ENCODE results near the gene CDKN2D.

The CDKN2D gene

GRCh38 chr19:10518444-10519361 is 50.1 kb downstream of the CDKN2D start:
- H3K36me3 Mint-ChIP-seq (ENCODE audit: low read depth): no peaks in the 10 kb centered on the region
- H3K4me1 Mint-ChIP-seq: peaks cover 26% of the 10 kb centered on the region

GRCh38 chr19:10517760-10518443 is 50.9 kb downstream of the CDKN2D start:
- Mint-ChIP-seq H3K4me3 (peak overlapping the region; percentile 86 to 91 (median 86)), H3K9me3 (no peaks in the 10 kb centered on the region), H3K27me3 (ENCODE audit: low read depth) (peaks cover 30% of the 10 kb centered on the region), H3K27ac (peak overlapping the region; percentile 43 to 88 (median 64)), H3K4me1 (peaks cover 26% of the 10 kb centered on the region), H3K36me3 (ENCODE audit: low read depth) (peaks cover 3% of the 10 kb centered on the region)
- TF ChIP-seq, protein P1, sequence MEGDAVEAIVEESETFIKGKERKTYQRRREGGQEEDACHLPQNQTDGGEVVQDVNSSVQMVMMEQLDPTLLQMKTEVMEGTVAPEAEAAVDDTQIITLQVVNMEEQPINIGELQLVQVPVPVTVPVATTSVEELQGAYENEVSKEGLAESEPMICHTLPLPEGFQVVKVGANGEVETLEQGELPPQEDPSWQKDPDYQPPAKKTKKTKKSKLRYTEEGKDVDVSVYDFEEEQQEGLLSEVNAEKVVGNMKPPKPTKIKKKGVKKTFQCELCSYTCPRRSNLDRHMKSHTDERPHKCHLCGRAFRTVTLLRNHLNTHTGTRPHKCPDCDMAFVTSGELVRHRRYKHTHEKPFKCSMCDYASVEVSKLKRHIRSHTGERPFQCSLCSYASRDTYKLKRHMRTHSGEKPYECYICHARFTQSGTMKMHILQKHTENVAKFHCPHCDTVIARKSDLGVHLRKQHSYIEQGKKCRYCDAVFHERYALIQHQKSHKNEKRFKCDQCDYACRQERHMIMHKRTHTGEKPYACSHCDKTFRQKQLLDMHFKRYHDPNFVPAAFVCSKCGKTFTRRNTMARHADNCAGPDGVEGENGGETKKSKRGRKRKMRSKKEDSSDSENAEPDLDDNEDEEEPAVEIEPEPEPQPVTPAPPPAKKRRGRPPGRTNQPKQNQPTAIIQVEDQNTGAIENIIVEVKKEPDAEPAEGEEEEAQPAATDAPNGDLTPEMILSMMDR (IDR thresholded peaks at IDR 0.05; ENCODE audit: unreplicated experiment in 3 of 3): no peak

More at GRCh38 chr19:10518444-10519361, 50.1 kb downstream of the CDKN2D start:
- TF ChIP-seq, protein P1 (IDR thresholded peaks at IDR 0.05; ENCODE audit: unreplicated experiment in 3 of 3): no peak
- H3K27me3 Mint-ChIP-seq (ENCODE audit: low read depth): peaks cover 25% of the 10 kb centered on the region
- H3K9me3 Mint-ChIP-seq: no peaks in the 10 kb centered on the region
- H3K27ac Mint-ChIP-seq: peak overlapping the region; percentile 43 to 88 (median 64)
- peak overlapping the region; percentile 86 to 91 (median 86) for H3K4me3 Mint-ChIP-seq

- H3K27me3 Mint-ChIP-seq (ENCODE audit: low read depth): peaks cover 30% of the 10 kb centered on the region
Observed at GRCh38 chr19:10517361-10517759, 51.4 kb downstream of the CDKN2D start, which contains the start of gene S1PR5. Gene S1PR5, minus strand, starts transcription at chr19:10517447. Its CDS starts 2,436 bp downstream, at chr19:10515011.

DNA sequence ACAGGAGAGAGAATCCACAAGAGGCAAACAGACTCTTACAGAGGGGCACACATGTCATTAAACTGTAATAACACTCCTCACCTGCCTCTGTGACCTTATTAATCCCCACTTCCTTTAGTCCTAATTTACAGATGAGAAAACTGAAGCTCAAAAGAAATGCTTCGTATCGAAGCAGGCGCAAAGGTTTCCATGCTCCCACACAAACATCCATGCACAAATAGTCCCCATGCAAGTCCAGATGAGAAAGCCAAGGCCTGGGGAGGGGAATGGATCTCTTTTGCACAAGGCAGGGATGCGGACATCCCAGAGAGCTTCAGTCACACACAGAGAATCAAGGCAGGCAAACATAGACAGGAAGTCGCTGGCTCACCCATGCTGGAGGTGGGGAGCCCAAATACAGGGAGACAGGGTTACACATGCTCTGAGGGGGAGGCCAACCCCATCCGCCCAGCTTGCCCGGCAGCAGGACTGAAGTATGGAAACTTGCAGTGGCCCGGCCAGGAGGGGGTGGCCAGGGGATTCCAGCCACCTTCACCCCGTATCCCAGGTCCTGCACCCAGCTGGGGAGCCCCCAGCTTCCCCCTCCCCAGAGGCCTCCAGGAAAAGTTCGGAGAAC is 52.0 kb downstream of the CDKN2D start:
- Mint-ChIP-seq H3K4me3 (peak overlapping the region; percentile 89 to 94 (median 91)), H3K27me3 (ENCODE audit: low read depth) (peaks cover 30% of the 10 kb centered on the region), H3K4me1 (peaks cover 26% of the 10 kb centered on the region), H3K27ac (peak overlapping the region; percentile 59 to 91 (median 77)), H3K9me3 (no peaks in the 10 kb centered on the region), H3K36me3 (ENCODE audit: low read depth) (peaks cover 3% of the 10 kb centered on the region)
- TF ChIP-seq, protein P1 (IDR thresholded peaks at IDR 0.05; ENCODE audit: unreplicated experiment in 3 of 3): no peak

More at GRCh38 chr19:10517361-10517759, 51.4 kb downstream of the CDKN2D start, which contains the start of gene S1PR5:
- H3K36me3 Mint-ChIP-seq (ENCODE audit: low read depth): peaks cover 3% of the 10 kb centered on the region
- H3K4me3 Mint-ChIP-seq: peak within 1 kb of the TSS; percentile 89 to 94 (median 91)
- TF ChIP-seq, protein P1 (IDR thresholded peaks at IDR 0.05; ENCODE audit: unreplicated experiment in 3 of 3): no peak
- H3K9me3 Mint-ChIP-seq: no peaks in the 10 kb centered on the region
- H3K27ac Mint-ChIP-seq: peak within 1 kb of the TSS; percentile 59 to 91 (median 77)
- H3K4me1 Mint-ChIP-seq: peaks cover 26% of the 10 kb centered on the region

All from nephron (organoid).